SK-N-SH (cell line): Measurements from ENCODE around the gene MTR. TPM values are rescaled to one million over a fixed set of nuclear protein-coding genes. Genes with fewer than 3 reads are reported as not detected.

Experiments used
- CTCF ChIA-PET: fragments of 300-600, 350-600 bp; formaldehyde crosslinking; extraction: SDS; loops from one replicate; lab custom pipeline; 2021; lab: Yijun Ruan, JAX
- POLR2A ChIA-PET: fragments of 350-600 bp; sonication (Branson Sonifier 250); formaldehyde crosslinking; extraction: SDS; loops from one replicate; lab custom pipeline; 2020; ENCODE audit warnings: antibody characterized with exemption, inconsistent platforms; lab: Yijun Ruan, JAX
- DNase-seq: peaks from one replicate; pipeline ENCODE4 v3.0.0; 2012
- H2AFZ ChIP-seq: fragments of 200-600 bp; sonication (generic); 2 replicates; pipeline ENCODE4 v1.8.1; 2016; ENCODE audit warnings: antibody characterized with exemption, mild to moderate bottlenecking, low read depth
- H3F3A ChIP-seq: fragments of 200-600 bp; sonication (generic); replicated peaks from 2 replicates; pipeline ENCODE3; 2016; ENCODE audit warnings: antibody characterized with exemption, mild to moderate bottlenecking; ENCODE audit not compliant: insufficient read depth
- H3K27ac ChIP-seq, 2 experiments: fragments of 200-500 bp in 1 of 2; fragments of 200-600 bp in 1 of 2; sonication (Bioruptor generic) in 1 of 2; sonication (generic), shearing (Covaris generic) in 1 of 2; 2 replicates each; pipeline versions ENCODE4 v1.5.1 to v1.6.1; 2014 to 2016; ENCODE audit warnings: low read depth in 2 of 2, inconsistent platforms in 1 of 2, low read length in 1 of 2, mild to moderate bottlenecking in 1 of 2, mixed read lengths in 1 of 2
- H3K27me3 ChIP-seq: fragments of 200-600 bp; sonication (generic), shearing (Covaris generic); 2 replicates; pipeline ENCODE4 v1.6.1; 2016; ENCODE audit warnings: mixed run types; ENCODE audit not compliant: insufficient read depth
- H3K36me3 ChIP-seq, 2 experiments: fragments of 200-500 bp in 1 of 2; fragments of 200-600 bp in 1 of 2; sonication (Bioruptor generic) in 1 of 2; sonication (generic) in 1 of 2; replicated peaks in 1 of 2; 2 replicates each; pipeline versions ENCODE3 to v1.5.1; 2014 to 2016; ENCODE audit warnings: low read length in 1 of 2, mild to moderate bottlenecking in 1 of 2; ENCODE audit not compliant: insufficient read depth in 2 of 2, control insufficient read depth in 1 of 2
- H3K4me1 ChIP-seq, 2 experiments: fragments of 200-500 bp in 1 of 2; fragments of 200-600 bp in 1 of 2; sonication (Bioruptor generic) in 1 of 2; sonication (generic), shearing (Covaris generic) in 1 of 2; 2 replicates each; pipeline versions ENCODE4 v1.5.1 to v1.6.1; 2014 to 2016; ENCODE audit warnings: low read depth in 1 of 2, low read length in 1 of 2, mixed run types in 1 of 2; ENCODE audit not compliant: insufficient read depth in 2 of 2, control insufficient read depth in 1 of 2
- H3K4me2 ChIP-seq: fragments of 200-600 bp; sonication (generic), shearing (Covaris generic); 2 replicates; pipeline ENCODE4 v1.6.1; 2017; ENCODE audit warnings: mixed run types
- H3K4me3 ChIP-seq, 2 experiments: fragments of 200-500 bp in 1 of 2; fragments of 200-600 bp in 1 of 2; sonication (Bioruptor generic) in 1 of 2; sonication (generic), shearing (Covaris generic) in 1 of 2; 2 replicates each; pipeline versions ENCODE4 v1.5.1 to v1.8.1; 2014 to 2016; ENCODE audit warnings: low read depth in 2 of 2, inconsistent platforms in 1 of 2, low read length in 1 of 2, mild to moderate bottlenecking in 1 of 2, mixed read lengths in 1 of 2, moderate library complexity in 1 of 2
- H3K79me2 ChIP-seq: fragments of 200-600 bp; sonication (generic); 2 replicates; pipeline ENCODE4 v1.8.1; 2017; ENCODE audit warnings: mild to moderate bottlenecking; ENCODE audit not compliant: insufficient read depth
- H3K9ac ChIP-seq: fragments of 200-600 bp; sonication (generic); 2 replicates; pipeline ENCODE4 v1.6.1; 2017; ENCODE audit warnings: mixed run types
- H3K9me2 ChIP-seq: fragments of 200-600 bp; sonication (generic); 2 replicates; pipeline ENCODE4 v1.6.1; 2017; ENCODE audit warnings: mixed run types
- H3K9me3 ChIP-seq: fragments of 200-600 bp; sonication (generic); 2 replicates; pipeline ENCODE4 v1.6.1; 2017; ENCODE audit warnings: mixed run types, mild to moderate bottlenecking, moderate library complexity
- H4K20me1 ChIP-seq: fragments of 200-600 bp; sonication (generic); 2 replicates; pipeline ENCODE4 v1.6.1; 2017; ENCODE audit warnings: mild to moderate bottlenecking, mixed run types; ENCODE audit not compliant: insufficient read depth
- ELF1 ChIP-seq: IDR thresholded peaks from 2 replicates; pipeline ENCODE4 v1.4.0; 2012
- EP300 ChIP-seq, 2 experiments: IDR thresholded peaks; 2 replicates each; pipeline versions ENCODE4 v1.4.0 to v1.6.1; 2012; ENCODE audit warnings: borderline replicate concordance in 1 of 2, low read depth in 1 of 2, low read length in 1 of 2
- EZH2phosphoT487 ChIP-seq: fragments of 200-600 bp; sonication (generic); IDR thresholded peaks from 2 replicates; pipeline ENCODE4 v1.6.1; 2017; ENCODE audit warnings: low read depth, mixed run types, mild to moderate bottlenecking, antibody characterized with exemption, moderate library complexity, borderline replicate concordance
- FOXM1 ChIP-seq: IDR thresholded peaks from 2 replicates; pipeline ENCODE4 v1.4.0; 2012; ENCODE audit warnings: low read depth, mild to moderate bottlenecking
- GABPA ChIP-seq: IDR thresholded peaks from 2 replicates; pipeline ENCODE4 v1.4.0; 2012; ENCODE audit warnings: low read depth, mild to moderate bottlenecking
- GATA2 ChIP-seq: sonication (generic); formaldehyde crosslinking; IDR thresholded peaks from 2 replicates; pipeline ENCODE4 v1.5.0; 2020; ENCODE audit warnings: mild to moderate bottlenecking, missing genetic modification reagents
- JUND ChIP-seq: IDR thresholded peaks from 2 replicates; pipeline ENCODE4 v1.4.0; 2012
- MXI1 ChIP-seq: IDR thresholded peaks from 2 replicates; pipeline ENCODE4 v1.6.1; 2012; ENCODE audit warnings: mild to moderate bottlenecking, low read depth, low read length, improper control_type of control experiment
- NFIC ChIP-seq: IDR thresholded peaks from 2 replicates; pipeline ENCODE4 v1.4.0; 2012; ENCODE audit warnings: borderline replicate concordance
- POLR2AphosphoS5 ChIP-seq: IDR thresholded peaks from 2 replicates; pipeline ENCODE4 v1.6.1; 2012; ENCODE audit warnings: low read depth, low read length
- RAD21 ChIP-seq: IDR thresholded peaks from 2 replicates; pipeline ENCODE4 v1.6.1; 2012; ENCODE audit warnings: mild to moderate bottlenecking, low read length
- RCOR1 ChIP-seq: fragments of 150-350 bp; IDR thresholded peaks from 2 replicates; pipeline ENCODE4 v1.6.1; 2017; ENCODE audit warnings: antibody characterized with exemption, low read length
- RFX5 ChIP-seq: IDR thresholded peaks from 2 replicates; pipeline ENCODE4 v1.6.1; 2012; ENCODE audit warnings: mild to moderate bottlenecking, improper control_type of control experiment, low read length
- TCF12 ChIP-seq: IDR thresholded peaks from 2 replicates; pipeline ENCODE4 v1.4.0; 2012
- YY1 ChIP-seq: IDR thresholded peaks from 2 replicates; pipeline ENCODE4 v1.4.0; 2012; ENCODE audit warnings: low read depth, mild to moderate bottlenecking
- WGBS: methylation state at CpG from one replicate; pipeline ENCODE4 v1.1.6; 2017; ENCODE audit warnings: low lambda C conversion rate; 5-methylcytosine and 5-hydroxymethylcytosine counted together
- polyA plus RNA-seq, 3 experiments: library from polyadenylated mRNA; depleted of rRNA; stranded (reverse); fragments of >200 nt; gene quantifications; 2 replicates each; pipeline ENCODE4 v1.2.3, GENCODE V29; 2012
- TF ChIP-seq, protein P1 (sequence below): fragments of 150-350 bp; IDR thresholded peaks from 2 replicates; pipeline ENCODE4 v1.6.1; 2016; ENCODE audit warnings: mild to moderate bottlenecking, low read depth, low read length
- TF ChIP-seq, protein P2 (sequence below): fragments of 200-600 bp; sonication (generic); IDR thresholded peaks from 2 replicates; pipeline ENCODE4 v1.6.1; 2017; ENCODE audit warnings: antibody characterized with exemption, mild to moderate bottlenecking, moderate library complexity
- TF ChIP-seq, protein P3 (sequence below): fragments of 150-350 bp; IDR thresholded peaks from 2 replicates; pipeline ENCODE4 v1.6.1; 2017; ENCODE audit warnings: antibody characterized with exemption, low read length, low read depth, borderline replicate concordance

Gene MTR
- polyA plus RNA-seq, 1 of the 3 experiments (the other 2 are of a cell fraction) = 5.4 TPM

DNA sequence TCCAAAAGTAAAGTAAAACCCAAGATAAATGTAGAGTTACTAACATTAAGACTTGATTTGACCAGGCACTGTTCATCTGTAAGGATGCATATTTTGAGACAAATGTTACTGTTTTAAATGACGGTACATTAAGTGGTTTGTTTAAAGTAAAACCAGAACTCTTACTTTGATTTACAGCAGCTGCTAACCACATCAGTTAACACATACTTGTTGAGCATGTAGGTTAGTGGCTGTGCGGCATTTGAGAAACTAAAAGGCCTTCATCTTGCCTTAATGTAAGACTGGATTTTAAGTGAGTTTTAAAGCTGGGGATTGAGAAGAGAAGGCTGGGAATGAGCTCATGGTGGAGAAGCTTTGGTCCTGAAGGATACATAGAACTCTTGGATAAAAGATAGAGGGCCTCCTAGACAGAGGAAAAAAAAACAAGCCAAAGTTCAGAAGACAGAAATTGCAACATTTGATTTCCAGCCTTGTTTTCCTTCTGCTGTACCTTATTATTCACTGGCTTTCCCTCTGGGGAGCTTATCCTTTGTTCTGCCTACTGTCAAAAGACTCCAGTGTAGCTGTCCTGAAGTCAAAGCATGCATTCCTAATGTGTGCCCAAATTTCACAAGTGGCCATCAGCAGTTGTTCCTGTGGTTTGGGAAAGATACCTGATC lies 66.6 kb downstream of the MTR start:
- no peaks in the 10 kb centered on the region for H3F3A ChIP-seq
- no peak overlapping the region for H3K4me2 ChIP-seq
- TF ChIP-seq EP300 (IDR thresholded peaks at IDR 0.05; ENCODE audit: borderline replicate concordance in 1 of 2, low read depth in 1 of 2, low read length in 1 of 2) (no peak), ELF1 (no peak), GATA2 (CRISPR knock-in tag) (no peak), RFX5 (no peak), GABPA (no peak), TCF12 (no peak), JUND (no peak), RAD21 (no peak), YY1 (no peak), RCOR1 (no peak), FOXM1 (no peak), EZH2phosphoT487 (no peak), POLR2AphosphoS5 (no peak), MXI1 (no peak), NFIC (no peak)
- TF ChIP-seq, protein P1, sequence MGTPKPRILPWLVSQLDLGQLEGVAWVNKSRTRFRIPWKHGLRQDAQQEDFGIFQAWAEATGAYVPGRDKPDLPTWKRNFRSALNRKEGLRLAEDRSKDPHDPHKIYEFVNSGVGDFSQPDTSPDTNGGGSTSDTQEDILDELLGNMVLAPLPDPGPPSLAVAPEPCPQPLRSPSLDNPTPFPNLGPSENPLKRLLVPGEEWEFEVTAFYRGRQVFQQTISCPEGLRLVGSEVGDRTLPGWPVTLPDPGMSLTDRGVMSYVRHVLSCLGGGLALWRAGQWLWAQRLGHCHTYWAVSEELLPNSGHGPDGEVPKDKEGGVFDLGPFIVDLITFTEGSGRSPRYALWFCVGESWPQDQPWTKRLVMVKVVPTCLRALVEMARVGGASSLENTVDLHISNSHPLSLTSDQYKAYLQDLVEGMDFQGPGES = no peak
- TF ChIP-seq, protein P2, sequence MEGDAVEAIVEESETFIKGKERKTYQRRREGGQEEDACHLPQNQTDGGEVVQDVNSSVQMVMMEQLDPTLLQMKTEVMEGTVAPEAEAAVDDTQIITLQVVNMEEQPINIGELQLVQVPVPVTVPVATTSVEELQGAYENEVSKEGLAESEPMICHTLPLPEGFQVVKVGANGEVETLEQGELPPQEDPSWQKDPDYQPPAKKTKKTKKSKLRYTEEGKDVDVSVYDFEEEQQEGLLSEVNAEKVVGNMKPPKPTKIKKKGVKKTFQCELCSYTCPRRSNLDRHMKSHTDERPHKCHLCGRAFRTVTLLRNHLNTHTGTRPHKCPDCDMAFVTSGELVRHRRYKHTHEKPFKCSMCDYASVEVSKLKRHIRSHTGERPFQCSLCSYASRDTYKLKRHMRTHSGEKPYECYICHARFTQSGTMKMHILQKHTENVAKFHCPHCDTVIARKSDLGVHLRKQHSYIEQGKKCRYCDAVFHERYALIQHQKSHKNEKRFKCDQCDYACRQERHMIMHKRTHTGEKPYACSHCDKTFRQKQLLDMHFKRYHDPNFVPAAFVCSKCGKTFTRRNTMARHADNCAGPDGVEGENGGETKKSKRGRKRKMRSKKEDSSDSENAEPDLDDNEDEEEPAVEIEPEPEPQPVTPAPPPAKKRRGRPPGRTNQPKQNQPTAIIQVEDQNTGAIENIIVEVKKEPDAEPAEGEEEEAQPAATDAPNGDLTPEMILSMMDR = no peak
- TF ChIP-seq, protein P3, sequence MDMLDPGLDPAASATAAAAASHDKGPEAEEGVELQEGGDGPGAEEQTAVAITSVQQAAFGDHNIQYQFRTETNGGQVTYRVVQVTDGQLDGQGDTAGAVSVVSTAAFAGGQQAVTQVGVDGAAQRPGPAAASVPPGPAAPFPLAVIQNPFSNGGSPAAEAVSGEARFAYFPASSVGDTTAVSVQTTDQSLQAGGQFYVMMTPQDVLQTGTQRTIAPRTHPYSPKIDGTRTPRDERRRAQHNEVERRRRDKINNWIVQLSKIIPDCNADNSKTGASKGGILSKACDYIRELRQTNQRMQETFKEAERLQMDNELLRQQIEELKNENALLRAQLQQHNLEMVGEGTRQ = no peak
- ChIA-PET POLR2A (no interaction called here), CTCF (interaction anchor here (1.1 to 1.8 kb wide), 4 partner anchors 10 to 701 kb away, joined by 3 to 9 read pairs (median 4); no protein-coding TSS in a partner anchor)
- H3K4me3 ChIP-seq = no peak overlapping the region
- H3K4me1 ChIP-seq = no peaks in the 10 kb centered on the region
- no peak overlapping the region for H3K9ac ChIP-seq
- no peak overlapping the region for H3K27ac ChIP-seq
- no peaks in the 10 kb centered on the region for H3K27me3 ChIP-seq
- H3K9me3 ChIP-seq = no peaks in the 10 kb centered on the region
- WGBS = 96% methylated on average over 2 of the region's 2 CpGs
- H2AFZ ChIP-seq = no peak overlapping the region
- H4K20me1 ChIP-seq = no peaks in the 10 kb centered on the region
- H3K79me2 ChIP-seq = no peaks in the 10 kb centered on the region
- H3K36me3 ChIP-seq = peaks cover 42 to 81% of the 10 kb centered on the region in 2 experiments
- no peak for DNase-seq
- no peaks in the 10 kb centered on the region for H3K9me2 ChIP-seq
